ENCODE data around the gene ANKH.

ANKH gene

GRCh38 chr5:14750712-14751111, 120.9 kb downstream of the ANKH start:
- TF ChIP-seq EP300 (IDR thresholded peaks at IDR 0.05; ENCODE audit: borderline replicate concordance) (no peak), TEAD4 (IDR thresholded peaks at IDR 0.05) (no peak), REST (IDR thresholded peaks at IDR 0.05; ENCODE audit: low read depth) (no peak), FOXM1 (IDR thresholded peaks at IDR 0.05; ENCODE audit: borderline replicate concordance, low read depth) (no peak), YY1 (IDR thresholded peaks at IDR 0.05; ENCODE audit: low read depth) (no peak), RAD21 (IDR thresholded peaks at IDR 0.05; ENCODE audit: low read depth) (no peak), ZBTB7A (IDR thresholded peaks at IDR 0.05; ENCODE audit: low read depth) (no peak)

GRCh38 chr5:14749579-14750101, 121.9 kb downstream of the ANKH start:
- TF ChIP-seq CEBPB (IDR thresholded peaks at IDR 0.05) (no peak), NFIC (IDR thresholded peaks at IDR 0.05) (no peak)

GRCh38 chr5:14748180-14748900, 123.2 kb downstream of the ANKH start:
- TF ChIP-seq NFIC (IDR thresholded peaks at IDR 0.05): no peak
- TF ChIP-seq CREB1 (IDR thresholded peaks at IDR 0.05; ENCODE audit: low read depth): no peak
- no peak for TF ChIP-seq FOXM1 (IDR thresholded peaks at IDR 0.05; ENCODE audit: borderline replicate concordance, low read depth)
- TF ChIP-seq EP300 (IDR thresholded peaks at IDR 0.05; ENCODE audit: borderline replicate concordance): no peak
- no peak for TF ChIP-seq CEBPB (IDR thresholded peaks at IDR 0.05)
- no peak for TF ChIP-seq ZBTB7A (IDR thresholded peaks at IDR 0.05; ENCODE audit: low read depth)

GRCh38 chr5:14745753-14746152, 125.8 kb downstream of the ANKH start:
- no peak for TF ChIP-seq REST (IDR thresholded peaks at IDR 0.05; ENCODE audit: low read depth)
- TF ChIP-seq TEAD4 (IDR thresholded peaks at IDR 0.05): no peak
- no peak for TF ChIP-seq CREB1 (IDR thresholded peaks at IDR 0.05; ENCODE audit: low read depth)
- TF ChIP-seq CEBPB (IDR thresholded peaks at IDR 0.05): no peak
- no peak for TF ChIP-seq TCF12 (IDR thresholded peaks at IDR 0.05; ENCODE audit: low read depth)
- no peak for TF ChIP-seq MAX (IDR thresholded peaks at IDR 0.05)

GRCh38 chr5:14745188-14745563, 126.4 kb downstream of the ANKH start:
- no peak for TF ChIP-seq CEBPB (IDR thresholded peaks at IDR 0.05)
- TF ChIP-seq EP300 (IDR thresholded peaks at IDR 0.05; ENCODE audit: borderline replicate concordance): no peak
- no peak for TF ChIP-seq EGR1 (IDR thresholded peaks at IDR 0.05)
- TF ChIP-seq TEAD4 (IDR thresholded peaks at IDR 0.05): no peak
- TF ChIP-seq MAX (IDR thresholded peaks at IDR 0.05): no peak
- TF ChIP-seq ZBTB7A (IDR thresholded peaks at IDR 0.05; ENCODE audit: low read depth): no peak
- no peak for TF ChIP-seq TAF1 (IDR thresholded peaks at IDR 0.05; ENCODE audit: low read depth)
- TF ChIP-seq USF1 (IDR thresholded peaks at IDR 0.05): no peak
- no peak for TF ChIP-seq REST (IDR thresholded peaks at IDR 0.05; ENCODE audit: low read depth)
- TF ChIP-seq TCF12 (IDR thresholded peaks at IDR 0.05; ENCODE audit: low read depth): no peak
- no peak for TF ChIP-seq FOXM1 (IDR thresholded peaks at IDR 0.05; ENCODE audit: borderline replicate concordance, low read depth)
- TF ChIP-seq RAD21 (IDR thresholded peaks at IDR 0.05; ENCODE audit: low read depth): no peak

All from Ishikawa (cell line).